GM19324 (cell line): ENCODE results near the gene OR6B2.

Source experiments
- ATAC-seq: cut with Tn5 transposase; IDR thresholded peaks from one replicate; pipeline ENCODE4 v1.9.1; 2021; ENCODE audit warnings: mild to moderate bottlenecking, moderate library complexity; ENCODE audit not compliant: unreplicated experiment, low FRiP score

Gene OR6B2

DNA sequence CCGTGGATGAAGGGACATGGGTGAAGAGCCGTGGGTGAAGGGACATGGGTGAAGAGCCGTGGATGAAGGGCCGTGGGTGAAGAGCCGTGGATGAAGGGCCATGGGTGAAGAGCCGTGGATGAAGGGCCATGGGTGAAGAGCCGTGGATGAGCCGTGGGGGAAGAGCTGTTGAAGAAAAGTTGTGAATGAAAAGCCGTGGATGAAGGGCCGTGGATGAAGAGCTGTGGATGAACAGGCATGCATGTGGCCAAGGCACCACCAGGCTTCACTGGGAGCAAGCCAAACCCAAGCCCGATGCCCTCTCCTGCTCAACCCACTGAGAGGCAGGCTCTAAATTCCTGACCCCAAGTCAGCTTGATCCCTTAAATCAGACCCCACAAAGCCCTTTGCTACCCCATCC lies 12.5 kb upstream of the OR6B2 start:
- no peak for ATAC-seq

GRCh38 chr2:240041363-240041762 lies 11.1 kb upstream of the OR6B2 start:
- ATAC-seq, result no peak

DNA sequence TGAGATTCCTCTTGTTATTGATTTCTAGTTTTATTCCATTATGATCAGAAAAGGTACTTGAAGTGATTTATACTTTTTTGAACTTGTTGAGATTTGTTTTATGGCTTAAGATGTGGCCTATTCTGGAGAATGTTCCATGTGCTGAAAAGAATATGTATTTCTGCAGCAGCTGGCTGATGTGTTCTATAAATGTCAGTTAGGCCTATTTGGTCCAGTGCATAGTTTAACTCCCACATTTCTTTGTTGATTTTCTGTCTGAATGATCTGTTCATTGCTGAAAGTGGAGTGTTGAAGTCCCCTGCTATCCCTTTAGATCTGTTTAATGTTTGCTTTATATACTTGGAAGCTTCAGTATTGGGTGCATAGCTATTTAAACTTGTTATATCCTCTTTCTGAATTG lies 7.1 kb upstream of the OR6B2 start:
- ATAC-seq, result no peak

DNA sequence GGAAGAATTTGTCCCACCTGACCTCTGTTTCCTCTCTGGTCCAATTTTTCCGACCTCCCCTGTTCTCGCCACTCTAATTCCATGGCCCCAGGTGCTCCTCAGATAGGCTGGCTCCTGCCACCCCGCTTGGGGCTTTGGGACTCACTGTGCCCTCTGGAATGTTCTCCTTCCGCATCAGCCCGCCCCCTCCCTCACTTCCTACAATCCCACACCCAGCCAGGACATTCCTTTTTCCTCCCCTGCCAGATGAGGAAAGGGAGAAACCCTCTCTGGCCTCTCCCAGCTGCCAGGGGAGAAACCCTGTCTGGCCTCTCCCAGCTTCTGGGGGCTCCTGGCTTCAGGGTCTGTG lies 3.1 kb upstream of the OR6B2 start:
- no peak for ATAC-seq

- no peak for ATAC-seq
Observed at GRCh38 chr2:240032406-240033329, 2.4 kb upstream of the OR6B2 start.

DNA sequence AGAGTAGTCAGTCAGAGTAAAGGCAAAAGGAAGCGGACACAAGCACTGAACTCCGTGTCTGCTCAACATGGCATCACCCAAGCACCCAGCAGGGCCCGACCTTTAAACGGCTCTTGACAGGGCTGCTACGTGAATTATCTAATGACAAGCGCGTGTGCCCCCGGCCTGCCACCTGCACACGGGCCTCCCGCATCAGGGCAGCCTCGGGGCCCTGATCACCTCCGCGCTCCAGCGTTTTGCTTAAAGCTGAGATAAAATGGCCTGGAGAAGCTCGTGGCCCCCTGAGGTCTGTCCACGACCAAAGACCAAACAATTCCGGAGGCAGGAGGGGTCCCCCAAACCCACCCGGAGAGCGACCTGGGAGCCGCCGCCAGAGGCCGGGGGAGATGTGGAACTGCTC lies 5.5 kb downstream of the OR6B2 start:
- peak; percentile 16 for ATAC-seq

GRCh38 chr2:240023792-240024191 lies 6.4 kb downstream of the OR6B2 start:
- ATAC-seq, result no peak

GRCh38 chr2:240021488-240022104 lies 8.6 kb downstream of the OR6B2 start:
- no peak for ATAC-seq

DNA sequence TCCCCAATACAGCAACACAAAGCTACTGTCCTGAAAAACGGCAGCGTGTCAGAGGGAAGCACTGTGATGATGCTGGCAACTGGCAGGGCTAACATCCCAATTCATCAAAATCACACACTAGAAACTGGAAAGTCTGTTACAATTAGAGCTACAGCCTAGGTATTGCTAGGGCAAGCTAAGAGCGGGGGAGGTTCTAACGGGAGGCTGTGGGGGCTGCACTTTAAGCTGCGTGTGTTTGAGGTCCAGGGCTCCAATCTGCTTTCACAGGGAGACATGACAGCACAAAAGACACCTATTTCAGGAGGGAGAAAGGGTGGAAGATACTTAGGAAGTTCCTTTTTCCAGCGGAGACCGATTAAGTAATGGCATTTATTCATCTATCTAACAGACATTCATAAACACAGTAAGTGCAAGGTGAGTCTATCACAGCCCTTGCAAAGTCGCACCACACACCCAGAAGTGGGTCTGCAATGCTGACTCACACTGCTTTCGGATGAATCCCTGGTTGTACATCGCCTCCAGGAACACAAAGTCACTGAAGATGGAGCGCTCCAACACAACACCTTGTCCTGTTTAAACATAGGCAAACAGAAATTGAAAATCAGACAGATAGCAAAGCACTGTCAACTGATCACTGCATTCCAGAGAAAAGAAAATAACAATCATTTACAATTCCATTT lies 12.0 kb downstream of the OR6B2 start:
- no peak for ATAC-seq

DNA sequence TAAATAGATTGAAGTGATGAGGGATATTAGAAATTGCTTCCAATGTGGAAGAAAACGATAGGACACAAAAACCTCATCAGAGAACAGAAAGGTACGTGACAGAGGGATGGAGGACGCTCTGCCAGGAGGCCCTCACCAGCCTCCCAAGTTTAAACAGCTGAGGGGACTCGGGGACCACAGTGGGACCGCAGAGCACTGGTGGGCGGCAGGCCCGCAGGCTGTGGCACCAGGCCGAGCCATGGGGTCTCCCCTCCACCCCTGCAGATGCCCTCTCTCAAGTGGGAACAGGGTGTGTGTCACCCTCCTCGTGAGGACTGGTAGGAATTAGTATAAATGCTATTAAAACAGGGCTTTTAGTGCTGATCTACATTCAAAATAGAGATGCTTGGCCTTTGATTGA lies 15.9 kb downstream of the OR6B2 start:
- ATAC-seq, result no peak

- ATAC-seq, result no peak
Observed at GRCh38 chr2:240013343-240013742, 16.9 kb downstream of the OR6B2 start.

DNA sequence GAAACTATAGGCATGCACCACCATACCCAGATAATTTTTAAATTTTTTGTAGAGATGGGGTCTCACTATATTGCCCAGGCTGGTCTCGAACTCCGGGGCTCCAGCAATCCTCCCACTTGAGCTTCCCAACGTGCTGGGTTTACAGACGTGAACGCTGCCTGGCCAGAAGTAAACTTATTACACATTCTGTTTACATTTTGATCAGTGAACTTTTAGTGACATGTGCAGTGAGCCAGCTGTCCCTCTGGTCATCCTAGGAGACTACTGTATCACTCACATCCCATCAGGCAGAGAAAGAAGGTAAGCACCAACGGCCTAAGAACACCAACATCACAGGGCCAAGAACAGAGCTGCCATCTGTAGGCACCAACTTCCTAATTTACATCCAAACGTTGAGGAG lies 27.2 kb downstream of the OR6B2 start:
- no peak for ATAC-seq

GRCh38 chr2:240000671-240001070 lies 29.6 kb downstream of the OR6B2 start:
- no peak for ATAC-seq

- ATAC-seq, result no peak
Observed at GRCh38 chr2:239997686-239998409, 32.4 kb downstream of the OR6B2 start.

DNA sequence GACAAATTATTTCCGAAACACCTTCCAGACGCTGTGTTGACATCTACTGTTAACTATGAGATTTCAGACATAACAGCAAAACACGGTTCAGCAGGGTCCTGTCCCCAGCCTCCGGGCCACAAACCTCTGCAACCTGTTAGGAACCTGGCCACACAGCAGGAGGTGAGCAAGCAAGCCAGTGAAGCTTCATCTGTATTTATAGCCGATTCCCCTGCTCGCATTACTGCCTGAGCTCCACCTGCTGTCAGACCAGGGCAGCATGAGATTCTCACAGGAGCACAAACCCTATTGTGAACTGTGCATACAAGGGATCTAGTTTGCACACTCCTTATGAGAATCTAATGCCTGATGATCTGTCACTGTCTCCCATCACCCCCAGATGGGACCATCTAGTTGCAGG lies 36.1 kb downstream of the OR6B2 start:
- no peak for ATAC-seq

DNA sequence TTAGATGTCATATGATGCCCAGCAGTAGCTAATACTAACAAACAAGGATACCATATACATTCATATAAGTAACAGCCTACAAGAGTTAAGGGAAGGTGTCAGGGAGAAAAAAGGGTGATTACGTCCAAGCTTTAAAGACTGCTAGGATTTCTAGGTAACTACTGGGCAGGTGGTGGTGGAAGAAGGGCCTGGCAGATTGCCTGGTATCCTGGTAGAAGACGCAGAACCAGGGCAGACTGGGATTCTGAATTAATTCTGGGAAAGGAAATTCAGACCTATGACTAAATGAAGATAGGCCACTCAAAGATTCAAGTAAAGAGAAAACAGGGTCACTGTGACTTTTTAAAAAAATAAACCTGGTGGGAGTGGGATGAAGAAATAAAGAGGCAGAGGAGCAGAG lies 36.9 kb downstream of the OR6B2 start:
- no peak for ATAC-seq

DNA sequence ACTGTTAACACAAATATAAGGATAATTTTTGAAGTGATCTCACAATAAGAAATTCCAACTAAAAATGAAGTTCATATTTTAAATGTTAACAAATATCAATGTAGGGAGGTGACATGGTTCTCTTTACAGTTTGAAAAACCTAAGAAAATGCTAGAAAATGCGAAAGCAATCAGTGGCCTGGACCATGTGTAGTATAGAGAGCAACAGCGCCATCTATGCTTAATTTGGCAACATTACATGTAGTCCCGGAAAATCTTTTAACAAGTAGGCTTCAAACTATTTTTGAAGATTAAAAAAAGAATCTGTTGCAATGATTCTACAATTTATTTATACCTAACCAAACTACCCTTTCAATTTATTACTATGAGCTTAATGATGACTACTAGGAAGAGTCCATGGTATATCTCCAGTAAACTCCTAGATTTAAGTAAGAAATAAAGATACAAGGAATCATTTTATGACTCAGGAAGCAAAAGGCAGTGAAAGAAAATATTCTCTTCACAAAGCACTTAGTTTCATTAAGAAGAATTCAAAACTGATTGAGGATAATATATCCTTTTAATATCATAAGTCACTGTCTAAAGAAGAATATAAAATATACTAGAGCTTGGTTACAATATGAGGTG lies 38.4 kb downstream of the OR6B2 start:
- ATAC-seq, result no peak

DNA sequence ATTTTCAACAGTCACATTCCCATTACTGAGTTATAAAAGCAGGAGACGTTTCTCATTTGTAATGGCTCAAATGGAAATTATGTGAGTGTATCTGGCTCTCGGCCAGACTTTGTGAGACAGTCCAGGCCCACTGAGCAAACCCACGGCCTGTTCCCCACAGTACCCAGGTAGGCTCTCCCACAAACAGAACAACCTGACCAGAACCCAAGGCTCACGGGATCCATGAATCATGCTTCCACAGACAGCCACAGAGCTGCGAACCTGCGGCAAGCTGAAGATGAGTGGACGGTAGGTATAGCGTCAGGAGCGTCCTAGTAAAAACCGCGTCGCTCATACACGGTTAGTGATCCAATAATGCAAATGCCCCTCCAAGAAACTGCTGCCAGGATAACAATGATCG lies 39.3 kb downstream of the OR6B2 start:
- ATAC-seq, result no peak

- no peak for ATAC-seq
Observed at GRCh38 chr2:239985356-239985755, 44.9 kb downstream of the OR6B2 start.

GRCh38 chr2:239984421-239985194 lies 45.6 kb downstream of the OR6B2 start:
- ATAC-seq, result no peak
